ENCODE measurements around the gene EPHB2.

The EPHB2 gene

GRCh38 chr1:22752339-22752738 lies 41.7 kb downstream of the EPHB2 start:
- DNase-seq: no peak

GRCh38 chr1:22753481-22753971 lies 42.9 kb downstream of the EPHB2 start:
- DNase-seq: no peak

- no peak for DNase-seq
Observed at GRCh38 chr1:22754106-22754768, 43.6 kb downstream of the EPHB2 start.

GRCh38 chr1:22754824-22755223 lies 44.2 kb downstream of the EPHB2 start:
- DNase-seq: no peak

- no peak for DNase-seq
Observed at GRCh38 chr1:22755641-22756040, 45.0 kb downstream of the EPHB2 start.

GRCh38 chr1:22756125-22756735 lies 45.6 kb downstream of the EPHB2 start:
- no peak for DNase-seq

- DNase-seq: no peak
Observed at GRCh38 chr1:22760455-22760854, 49.8 kb downstream of the EPHB2 start.

GRCh38 chr1:22761101-22761500 lies 50.5 kb downstream of the EPHB2 start:
- no peak for DNase-seq

- no peak for DNase-seq
Observed at GRCh38 chr1:22761821-22762220, 51.2 kb downstream of the EPHB2 start.

GRCh38 chr1:22763487-22764200 lies 53.0 kb downstream of the EPHB2 start:
- DNase-seq: no peak

GRCh38 chr1:22767852-22768251 lies 57.2 kb downstream of the EPHB2 start:
- no peak for DNase-seq

GRCh38 chr1:22769932-22770331 lies 59.3 kb downstream of the EPHB2 start:
- no peak for DNase-seq

- DNase-seq: no peak
Observed at GRCh38 chr1:22772014-22772413, 61.4 kb downstream of the EPHB2 start.

GRCh38 chr1:22773981-22774832 lies 63.6 kb downstream of the EPHB2 start:
- DNase-seq: no peak

- no peak for DNase-seq
Observed at GRCh38 chr1:22774833-22775182, 64.2 kb downstream of the EPHB2 start.

- no peak for DNase-seq
Observed at GRCh38 chr1:22775478-22775877, 64.8 kb downstream of the EPHB2 start.

- no peak for DNase-seq
Observed at GRCh38 chr1:22776035-22776613, 65.5 kb downstream of the EPHB2 start.

GRCh38 chr1:22777388-22778057 lies 66.9 kb downstream of the EPHB2 start:
- no peak for DNase-seq

- DNase-seq: no peak
Observed at GRCh38 chr1:22778408-22778807, 67.8 kb downstream of the EPHB2 start.

GRCh38 chr1:22778862-22779520 lies 68.4 kb downstream of the EPHB2 start:
- DNase-seq: no peak

- DNase-seq: no peak
Observed at GRCh38 chr1:22780696-22781095, 70.1 kb downstream of the EPHB2 start.

GRCh38 chr1:22781483-22781882 lies 70.8 kb downstream of the EPHB2 start:
- no peak for DNase-seq

Data from activated naive CD4-positive, alpha-beta T cell (primary cell).